OCI-LY3 (cell line): ENCODE results near the gene AMOTL1.

Experiments
- EZH2phosphoT487 ChIP-seq: fragments of 200-600 bp; shearing (Covaris generic); IDR thresholded peaks from 2 replicates; pipeline ENCODE4 v1.6.1; 2018; ENCODE audit warnings: antibody characterized with exemption, mixed run types, low read depth
- TF ChIP-seq, protein P1 (sequence below): fragments of 200-600, 300-600 bp; sonication (generic); IDR thresholded peaks from 2 replicates; pipeline ENCODE4 v1.5.1; 2014; ENCODE audit warnings: antibody characterized with exemption, low read length, low read depth

DNA sequence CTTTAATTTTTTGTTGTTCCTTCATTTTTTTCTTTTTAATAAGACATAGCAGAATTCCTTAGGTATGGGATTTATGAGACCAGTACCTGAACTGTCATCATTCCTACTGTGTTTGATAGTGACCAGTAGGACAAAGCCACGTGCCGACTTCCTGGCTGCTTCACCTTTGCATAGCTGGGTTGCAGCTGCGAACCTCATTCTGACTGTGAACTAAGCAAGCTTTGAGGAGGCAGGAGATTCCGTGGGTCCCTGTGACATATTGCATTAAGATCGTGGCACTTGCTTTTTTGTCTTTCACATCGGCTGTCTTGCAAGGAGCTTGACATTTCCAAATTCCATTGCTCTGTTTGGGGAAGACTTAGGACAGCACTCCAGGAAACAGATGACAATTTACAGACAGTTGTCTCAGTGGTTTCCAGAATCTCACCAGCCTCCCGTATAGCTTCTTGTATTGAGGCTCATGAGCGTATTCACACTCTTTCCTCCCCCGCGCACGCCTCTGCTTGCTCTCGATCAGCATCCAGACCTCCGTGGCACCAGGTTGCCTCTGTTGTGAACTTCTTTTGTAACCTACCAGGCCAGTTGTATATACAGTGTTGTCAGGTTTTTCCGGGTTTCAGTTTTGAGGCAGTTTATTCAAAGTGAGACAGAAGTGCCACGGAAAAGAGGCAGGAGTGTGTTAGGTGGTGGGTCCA is 103.5 kb downstream of the AMOTL1 start:
- TF ChIP-seq, protein P1, sequence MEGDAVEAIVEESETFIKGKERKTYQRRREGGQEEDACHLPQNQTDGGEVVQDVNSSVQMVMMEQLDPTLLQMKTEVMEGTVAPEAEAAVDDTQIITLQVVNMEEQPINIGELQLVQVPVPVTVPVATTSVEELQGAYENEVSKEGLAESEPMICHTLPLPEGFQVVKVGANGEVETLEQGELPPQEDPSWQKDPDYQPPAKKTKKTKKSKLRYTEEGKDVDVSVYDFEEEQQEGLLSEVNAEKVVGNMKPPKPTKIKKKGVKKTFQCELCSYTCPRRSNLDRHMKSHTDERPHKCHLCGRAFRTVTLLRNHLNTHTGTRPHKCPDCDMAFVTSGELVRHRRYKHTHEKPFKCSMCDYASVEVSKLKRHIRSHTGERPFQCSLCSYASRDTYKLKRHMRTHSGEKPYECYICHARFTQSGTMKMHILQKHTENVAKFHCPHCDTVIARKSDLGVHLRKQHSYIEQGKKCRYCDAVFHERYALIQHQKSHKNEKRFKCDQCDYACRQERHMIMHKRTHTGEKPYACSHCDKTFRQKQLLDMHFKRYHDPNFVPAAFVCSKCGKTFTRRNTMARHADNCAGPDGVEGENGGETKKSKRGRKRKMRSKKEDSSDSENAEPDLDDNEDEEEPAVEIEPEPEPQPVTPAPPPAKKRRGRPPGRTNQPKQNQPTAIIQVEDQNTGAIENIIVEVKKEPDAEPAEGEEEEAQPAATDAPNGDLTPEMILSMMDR: no peak
- TF ChIP-seq EZH2phosphoT487: no peak
